ENCODE data around the gene PNLIPRP1. TPM values are rescaled to one million over a fixed set of nuclear protein-coding genes. Genes with fewer than 3 reads are reported as not detected.

Gene PNLIPRP1
- total and polyA plus RNA-seq, 10 of the 15 experiments (the other 5 are each of a cell fraction or from before 2014, with no cell fraction given) = 0.74 TPM; not detected in 9

DNA sequence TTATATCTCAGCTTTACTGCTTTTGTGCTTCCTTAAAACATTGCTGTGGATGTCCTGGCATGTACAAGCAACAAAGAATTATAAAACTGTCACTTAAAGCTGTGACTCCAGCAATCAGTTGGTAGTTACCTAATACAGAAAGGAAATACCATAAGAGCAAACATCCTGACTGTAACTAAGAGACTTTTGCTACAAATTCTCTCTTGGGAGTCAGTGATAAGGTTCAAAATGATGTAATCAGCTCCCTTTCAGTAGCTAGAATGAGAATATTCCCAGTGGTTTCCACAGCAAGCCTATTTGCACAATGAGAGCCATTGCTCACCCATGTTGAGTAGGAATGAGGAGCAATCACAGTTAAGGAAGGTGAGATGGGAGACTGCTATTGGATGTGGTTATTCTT, 7.6 kb downstream of the PNLIPRP1 start:
- H3K4me3 ChIP-seq = no peak overlapping the region
- H3K9me3 ChIP-seq (replicated peaks; ENCODE audit: control insufficient read depth, insufficient read depth, low read length) = no peaks in the 10 kb centered on the region
- no peaks in the 10 kb centered on the region for H3K79me2 ChIP-seq (ENCODE audit: control insufficient read depth, insufficient read depth, low read length)
- RAD21 ChIA-PET (ENCODE audit: unreplicated experiment) = no interaction called here
- DNase-seq (ENCODE audit: low read depth, low spot score) (no peak), FAIRE-seq (no peak), ATAC-seq (no peak)
- in situ Hi-C loops (cut with MboI) = no loop called here
- H3K36me3 ChIP-seq (ENCODE audit: control insufficient read depth in 2 of 2, insufficient read depth in 2 of 2, low read length in 1 of 2) = no peaks in the 10 kb centered on the region
- H3K4me1 ChIP-seq (ENCODE audit: control insufficient read depth, insufficient read depth, low read length) = no peaks in the 10 kb centered on the region
- TF ChIP-seq NR2F1 (conservative IDR thresholded peaks at IDR 0.05) = no peak
- TF ChIP-seq ZNF217 (IDR thresholded peaks at IDR 0.05) = no peak
- TF ChIP-seq, protein P1, sequence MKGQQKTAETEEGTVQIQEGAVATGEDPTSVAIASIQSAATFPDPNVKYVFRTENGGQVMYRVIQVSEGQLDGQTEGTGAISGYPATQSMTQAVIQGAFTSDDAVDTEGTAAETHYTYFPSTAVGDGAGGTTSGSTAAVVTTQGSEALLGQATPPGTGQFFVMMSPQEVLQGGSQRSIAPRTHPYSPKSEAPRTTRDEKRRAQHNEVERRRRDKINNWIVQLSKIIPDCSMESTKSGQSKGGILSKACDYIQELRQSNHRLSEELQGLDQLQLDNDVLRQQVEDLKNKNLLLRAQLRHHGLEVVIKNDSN (IDR thresholded peaks at IDR 0.05; ENCODE audit: borderline replicate concordance, extremely low read length, insufficient read depth, low read depth, low read length) = no peak
- TF ChIP-seq GABPA (IDR thresholded peaks at IDR 0.05; ENCODE audit: low read depth) = no peak
- no peak for TF ChIP-seq ZSCAN29 (IDR thresholded peaks at IDR 0.05)
- no peak for TF ChIP-seq NR2C1 (IDR thresholded peaks at IDR 0.05)
- no peak for TF ChIP-seq EED (IDR thresholded peaks at IDR 0.05; ENCODE audit: low read depth)
- TF ChIP-seq PAX8 (IDR thresholded peaks at IDR 0.05) = no peak
- TF ChIP-seq POLR2A (IDR thresholded peaks at IDR 0.05; ENCODE audit: low read depth, low read length) = no peak
- no peak overlapping the region for H3K9ac ChIP-seq (ENCODE audit: control insufficient read depth, insufficient read depth, low read length)
- no TSS peak for BruUV-seq (replicated peaks)
- SMC1A ChIA-PET (ENCODE audit: uncharacterized antibody, unreplicated experiment) = no interaction called here
- H3K27me3 ChIP-seq (replicated peaks in 1 of 2; ENCODE audit: control insufficient read depth in 2 of 2, insufficient read depth in 2 of 2, low read length in 1 of 2) = no peaks in the 10 kb centered on the region
- no peak overlapping the region for H3K4me2 ChIP-seq (ENCODE audit: control insufficient read depth, insufficient read depth)
- H3K27ac ChIP-seq (ENCODE audit: control insufficient read depth, insufficient read depth) = no peak overlapping the region
- H4K20me1 ChIP-seq (ENCODE audit: control insufficient read depth, insufficient read depth) = no peaks in the 10 kb centered on the region
- POLR2A ChIA-PET = no interaction called here
- CTCF ChIA-PET = no interaction called here
- intact Hi-C loops (cut with micrococcal nuclease; ENCODE audit: unreplicated experiment) = no loop called here
- no peak overlapping the region for H2AFZ ChIP-seq (ENCODE audit: control insufficient read depth, low read depth, low read length)

DNA sequence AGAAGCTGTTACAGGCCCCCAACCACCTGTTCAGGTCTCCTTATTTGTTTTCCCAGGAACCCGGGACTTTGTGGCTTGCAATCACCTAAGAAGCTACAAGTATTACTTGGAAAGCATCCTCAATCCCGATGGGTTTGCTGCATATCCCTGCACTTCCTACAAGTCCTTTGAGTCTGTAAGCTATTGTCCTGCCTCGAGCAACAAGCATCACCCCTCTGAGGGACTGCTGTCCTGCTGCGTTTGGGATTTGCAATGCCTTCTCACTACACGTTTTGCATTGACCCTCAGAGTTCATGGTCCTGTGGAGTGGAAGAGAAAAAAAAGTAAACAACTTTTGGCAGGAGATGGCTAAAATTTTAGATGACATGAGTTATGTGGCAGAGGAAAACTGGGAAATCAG, 9.2 kb downstream of the PNLIPRP1 start:
- H4K20me1 ChIP-seq (ENCODE audit: control insufficient read depth, insufficient read depth) = no peaks in the 10 kb centered on the region
- ChIA-PET SMC1A (ENCODE audit: uncharacterized antibody, unreplicated experiment) (interaction anchor here (0.7 kb wide), 1 partner anchor 15 kb away, joined by 3 read pairs; no protein-coding TSS in a partner anchor), POLR2A (no interaction called here), CTCF (no interaction called here), RAD21 (ENCODE audit: unreplicated experiment) (no interaction called here)
- WGBS (ENCODE audit: insufficient coverage, insufficient replicate concordance, low lambda C conversion rate, missing lambda C conversion rate) = 3% methylated on average over 5 of the region's 5 CpGs
- no peak overlapping the region for H3K4me3 ChIP-seq
- H3K4me2 ChIP-seq (ENCODE audit: control insufficient read depth, insufficient read depth) = no peak overlapping the region
- no peaks in the 10 kb centered on the region for H3K9me3 ChIP-seq (replicated peaks; ENCODE audit: control insufficient read depth, insufficient read depth, low read length)
- no peak for DNase-seq (ENCODE audit: low read depth, low spot score)
- no peaks in the 10 kb centered on the region for H3K27me3 ChIP-seq (replicated peaks in 1 of 2; ENCODE audit: control insufficient read depth in 2 of 2, insufficient read depth in 2 of 2, low read length in 1 of 2)
- no peaks in the 10 kb centered on the region for H3K36me3 ChIP-seq (ENCODE audit: control insufficient read depth in 2 of 2, insufficient read depth in 2 of 2, low read length in 1 of 2)
- intact Hi-C loops (cut with micrococcal nuclease; ENCODE audit: unreplicated experiment) (no loop called here), in situ Hi-C loops (cut with MboI) (no loop called here)
- no TSS peak for BruUV-seq (replicated peaks)
- ATAC-seq = no peak
- no peak for FAIRE-seq
- H3K9ac ChIP-seq (ENCODE audit: control insufficient read depth, insufficient read depth, low read length) = no peak overlapping the region
- TF ChIP-seq SREBF1 (IDR thresholded peaks at IDR 0.05; ENCODE audit: low read length) (no peak), BCL11A (IDR thresholded peaks at IDR 0.05; ENCODE audit: low read depth, low read length) (no peak)
- TF ChIP-seq, protein P2, sequence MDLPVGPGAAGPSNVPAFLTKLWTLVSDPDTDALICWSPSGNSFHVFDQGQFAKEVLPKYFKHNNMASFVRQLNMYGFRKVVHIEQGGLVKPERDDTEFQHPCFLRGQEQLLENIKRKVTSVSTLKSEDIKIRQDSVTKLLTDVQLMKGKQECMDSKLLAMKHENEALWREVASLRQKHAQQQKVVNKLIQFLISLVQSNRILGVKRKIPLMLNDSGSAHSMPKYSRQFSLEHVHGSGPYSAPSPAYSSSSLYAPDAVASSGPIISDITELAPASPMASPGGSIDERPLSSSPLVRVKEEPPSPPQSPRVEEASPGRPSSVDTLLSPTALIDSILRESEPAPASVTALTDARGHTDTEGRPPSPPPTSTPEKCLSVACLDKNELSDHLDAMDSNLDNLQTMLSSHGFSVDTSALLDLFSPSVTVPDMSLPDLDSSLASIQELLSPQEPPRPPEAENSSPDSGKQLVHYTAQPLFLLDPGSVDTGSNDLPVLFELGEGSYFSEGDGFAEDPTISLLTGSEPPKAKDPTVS (IDR thresholded peaks at IDR 0.05; ENCODE audit: low read depth, low read length) = no peak
- H3K27ac ChIP-seq (ENCODE audit: control insufficient read depth, insufficient read depth) = no peak overlapping the region
- no peak overlapping the region for H2AFZ ChIP-seq (ENCODE audit: control insufficient read depth, low read depth, low read length)
- no peaks in the 10 kb centered on the region for H3K4me1 ChIP-seq (ENCODE audit: control insufficient read depth, insufficient read depth, low read length)
- H3K79me2 ChIP-seq (ENCODE audit: control insufficient read depth, insufficient read depth, low read length) = no peaks in the 10 kb centered on the region
